MM.1S (cell line): ENCODE results near the gene FBP2.

Experiments
- DNase-seq: peaks from one replicate; pipeline ENCODE4 v3.0.0-alpha.2; 2015
- H2AFZ ChIP-seq: fragments of 300-600 bp; sonication (generic); 2 replicates; pipeline ENCODE4 v1.6.0; 2016; ENCODE audit warnings: antibody characterized with exemption, low read length
- H3F3A ChIP-seq: fragments of 300-600 bp; sonication (generic); 2 replicates; pipeline ENCODE4 v1.6.1; 2016; ENCODE audit warnings: mild to moderate bottlenecking, antibody characterized with exemption, low read length, moderate library complexity, mixed read lengths; ENCODE audit not compliant: insufficient read depth
- H3K27ac ChIP-seq: fragments of 300-600 bp; sonication (generic); 2 replicates; pipeline ENCODE4 v1.5.1; 2016; ENCODE audit warnings: mild to moderate bottlenecking, low read length
- H3K27me3 ChIP-seq: fragments of 300-600 bp; sonication (generic); replicated peaks from 2 replicates; pipeline ENCODE4 v1.6.0; 2016; ENCODE audit warnings: low read length; ENCODE audit not compliant: insufficient read depth
- H3K36me3 ChIP-seq: fragments of 300-600 bp; sonication (generic); replicated peaks from 2 replicates; pipeline ENCODE4 v1.6.1; 2016; ENCODE audit warnings: mild to moderate bottlenecking, low read length, mixed read lengths; ENCODE audit not compliant: insufficient read depth
- H3K4me1 ChIP-seq: fragments of 300-600 bp; sonication (generic); 2 replicates; pipeline ENCODE4 v1.6.1; 2016; ENCODE audit warnings: low read length, mixed read lengths
- H3K4me2 ChIP-seq: fragments of 300-600 bp; sonication (generic); 2 replicates; pipeline ENCODE4 v1.6.0; 2016; ENCODE audit warnings: low read depth, low read length
- H3K4me3 ChIP-seq: fragments of 300-600 bp; sonication (generic); 2 replicates; pipeline ENCODE4 v1.5.1; 2016; ENCODE audit warnings: low read length, mixed read lengths
- H3K79me2 ChIP-seq: fragments of 300-600 bp; sonication (generic); 2 replicates; pipeline ENCODE4 v1.6.1; 2016; ENCODE audit warnings: mixed run types, low read length, mixed read lengths
- H3K9ac ChIP-seq: fragments of 300-600 bp; sonication (generic); 2 replicates; pipeline ENCODE4 v1.6.1; 2016; ENCODE audit warnings: low read length, mixed read lengths
- H3K9me2 ChIP-seq: fragments of 300-600 bp; sonication (generic); replicated peaks from 2 replicates; pipeline ENCODE4 v1.6.1; 2016; ENCODE audit warnings: mild to moderate bottlenecking, low read length, mixed read lengths; ENCODE audit not compliant: insufficient read depth
- H3K9me3 ChIP-seq: fragments of 300-600 bp; sonication (generic); replicated peaks from 2 replicates; pipeline ENCODE4 v1.6.1; 2016; ENCODE audit warnings: mild to moderate bottlenecking, low read length, mixed read lengths; ENCODE audit not compliant: insufficient read depth
- H4K20me1 ChIP-seq: fragments of 300-600 bp; sonication (generic); 2 replicates; pipeline ENCODE4 v1.6.1; 2016; ENCODE audit warnings: mild to moderate bottlenecking, low read length, moderate library complexity, mixed read lengths; ENCODE audit not compliant: insufficient read depth
- CTCF ChIP-seq: fragments of 300-600 bp; sonication (generic); IDR thresholded peaks from 2 replicates; pipeline ENCODE4 v1.5.1; 2016; ENCODE audit warnings: antibody characterized with exemption, low read length, mixed read lengths
- EZH2 ChIP-seq: fragments of 300-600 bp; sonication (generic); optimal IDR thresholded peaks from 2 replicates; pipeline ENCODE3; 2017; ENCODE audit warnings: low read depth, mild to moderate bottlenecking, antibody characterized with exemption, low read length, mixed read lengths
- EZH2phosphoT487 ChIP-seq: fragments of 300-600 bp; sonication (generic); IDR thresholded peaks from 2 replicates; pipeline ENCODE4 v1.6.1; 2018; ENCODE audit warnings: antibody characterized with exemption, low read length

Gene FBP2

DNA sequence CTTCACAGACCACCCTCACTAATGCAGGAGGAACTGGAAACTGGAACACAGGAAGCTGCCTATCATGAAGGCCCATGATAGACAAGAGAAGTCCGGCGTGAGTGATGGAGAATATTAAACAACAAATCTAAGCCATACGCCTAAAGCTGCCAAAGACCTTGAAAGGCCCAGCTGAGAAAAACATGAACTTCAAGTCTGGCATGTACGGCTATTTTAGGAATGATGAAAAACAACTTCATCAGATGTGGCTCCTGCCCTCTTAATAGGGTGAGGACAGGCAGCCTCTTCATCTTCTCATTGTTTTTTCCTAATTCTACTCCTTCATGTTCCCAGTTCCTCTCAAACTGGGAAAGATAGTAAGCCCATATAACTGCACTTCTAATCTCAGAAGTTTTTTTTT, 25.4 kb upstream of the FBP2 start:
- Histone ChIP-seq H3K36me3 (no peaks in the 10 kb centered on the region), H3K27me3 (no peaks in the 10 kb centered on the region), H3F3A (no peaks in the 10 kb centered on the region), H3K9me3 (no peaks in the 10 kb centered on the region), H3K79me2 (no peaks in the 10 kb centered on the region), H3K9ac (no peak overlapping the region), H4K20me1 (no peaks in the 10 kb centered on the region), H2AFZ (no peak overlapping the region), H3K4me2 (no peak overlapping the region), H3K9me2 (no peaks in the 10 kb centered on the region), H3K27ac (no peak overlapping the region), H3K4me3 (no peak overlapping the region), H3K4me1 (no peaks in the 10 kb centered on the region)
- no peak for DNase-seq
- TF ChIP-seq EZH2 (no peak), CTCF (no peak), EZH2phosphoT487 (no peak)

DNA sequence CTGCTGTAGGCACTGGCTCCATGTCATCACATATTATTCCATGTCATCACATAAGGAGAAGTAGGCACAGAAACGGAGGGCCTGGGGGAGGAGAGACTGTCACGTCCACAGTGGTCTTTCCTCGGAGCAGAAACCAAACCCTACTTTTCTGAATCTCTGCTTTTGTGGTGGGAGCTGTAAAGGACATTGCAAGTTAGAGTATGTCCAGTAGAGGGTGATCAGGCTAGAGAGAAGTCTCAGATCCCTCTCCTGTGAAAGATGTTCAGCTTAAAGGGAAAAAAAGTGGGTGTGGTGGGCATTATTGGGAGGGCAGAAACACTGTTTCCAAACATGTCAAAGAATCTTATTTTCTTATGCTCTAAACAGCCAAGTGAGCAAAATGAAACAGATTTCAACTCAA, 19.4 kb upstream of the FBP2 start:
- TF ChIP-seq EZH2phosphoT487 (no peak), CTCF (0 out of 2 replicates have a peak, but pooled peaks have one; percentile 8)
- Histone ChIP-seq H3K4me2 (no peak overlapping the region), H3K9me3 (no peaks in the 10 kb centered on the region), H3K4me3 (no peak overlapping the region), H3F3A (no peaks in the 10 kb centered on the region), H3K9ac (no peak overlapping the region), H2AFZ (no peak overlapping the region), H3K27me3 (no peaks in the 10 kb centered on the region), H3K4me1 (peaks cover 9% of the 10 kb centered on the region; the same call in 1 of the 2 replicates), H3K27ac (no peak overlapping the region), H3K9me2 (no peaks in the 10 kb centered on the region), H3K36me3 (no peaks in the 10 kb centered on the region), H3K79me2 (no peaks in the 10 kb centered on the region), H4K20me1 (no peaks in the 10 kb centered on the region)
- no peak for DNase-seq

DNA sequence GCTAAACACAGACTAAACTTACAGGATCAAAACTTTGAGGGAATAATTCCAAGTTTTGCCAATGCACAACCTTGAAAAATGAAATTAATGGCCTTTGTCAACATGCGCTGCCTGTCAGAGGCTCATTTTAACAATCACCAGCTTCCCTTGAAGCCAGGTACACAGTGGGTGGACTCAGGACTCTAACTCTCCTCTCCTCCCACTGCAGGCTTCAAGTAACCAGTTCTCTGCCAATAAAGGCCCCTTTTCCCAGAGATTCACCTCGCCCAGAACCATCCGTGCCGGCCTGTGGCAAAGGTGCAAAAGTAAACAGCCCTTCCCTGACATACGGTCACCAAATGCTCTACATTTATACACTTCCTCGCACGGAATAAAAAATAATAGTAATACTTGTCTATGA, 18.4 kb upstream of the FBP2 start:
- no peak overlapping the region for H3K4me2 ChIP-seq
- H3K4me1 ChIP-seq: peaks cover 13% of the 10 kb centered on the region
- H3K27ac ChIP-seq: no peak overlapping the region
- no peaks in the 10 kb centered on the region for H3K9me3 ChIP-seq
- H3K27me3 ChIP-seq: no peaks in the 10 kb centered on the region
- no peak for TF ChIP-seq CTCF
- TF ChIP-seq EZH2phosphoT487: no peak
- no peak for TF ChIP-seq EZH2
- no peak overlapping the region for H2AFZ ChIP-seq
- H3K4me3 ChIP-seq: no peak overlapping the region
- H3F3A ChIP-seq: no peaks in the 10 kb centered on the region
- H3K36me3 ChIP-seq: no peaks in the 10 kb centered on the region
- no peak overlapping the region for H3K9ac ChIP-seq
- H3K9me2 ChIP-seq: no peaks in the 10 kb centered on the region
- DNase-seq: no peak
- no peaks in the 10 kb centered on the region for H3K79me2 ChIP-seq
- H4K20me1 ChIP-seq: no peaks in the 10 kb centered on the region
